Measurements from ENCODE around the gene USHBP1. TPM values are rescaled to one million over a fixed set of nuclear protein-coding genes. Genes with fewer than 3 reads are reported as not detected.

Gene USHBP1
- total and polyA plus RNA-seq, 2 experiments from 2014 or later: not detected

- 7 to 11% methylated on average over 22 to 35 of the region's 46 CpGs for WGBS, 2 experiments (ENCODE audit: low coverage in 1 of 2, low lambda C conversion rate in 2 of 2, missing lambda C conversion rate in 2 of 2)
Measured at GRCh38 chr19:17292301-17293074, 27.9 kb upstream of the USHBP1 start.

GRCh38 chr19:17289489-17289888 lies 24.9 kb upstream of the USHBP1 start:
- no peak overlapping the region for H2AFZ ChIP-seq

More at GRCh38 chr19:17292301-17293074, 27.9 kb upstream of the USHBP1 start:
- no peaks in the 10 kb centered on the region for H3K36me3 ChIP-seq (ENCODE audit: low read depth)
- TF ChIP-seq EZH2phosphoT487 (IDR thresholded peaks at IDR 0.05; ENCODE audit: insufficient read depth, low read depth): no peak
- TF ChIP-seq EZH2 (IDR thresholded peaks at IDR 0.05; ENCODE audit: insufficient read depth, poor library complexity, severe bottlenecking): no peak
- peak overlapping the region; percentile 37 for H3K27ac ChIP-seq
- DNase-seq: peak; percentile 92
- H3K4me1 ChIP-seq (ENCODE audit: insufficient read depth): no peaks in the 10 kb centered on the region
- H3K9me3 ChIP-seq (ENCODE audit: low read depth): no peaks in the 10 kb centered on the region
- in situ Hi-C loops (cut with MboI): no loop called here
- peak overlapping the region; percentile 83 for H3K4me3 ChIP-seq
- H2AFZ ChIP-seq: peak overlapping the region; percentile 99
- H3K79me2 ChIP-seq (ENCODE audit: insufficient read depth): no peaks in the 10 kb centered on the region
- H3K4me2 ChIP-seq (ENCODE audit: unreplicated experiment): peak overlapping the region; percentile 83
- no peaks in the 10 kb centered on the region for H4K20me1 ChIP-seq (ENCODE audit: insufficient read depth)
- H3K9ac ChIP-seq: peak overlapping the region; percentile 64
- peaks cover 6% of the 10 kb centered on the region; the same call in 1 of the 2 replicates for H3F3A ChIP-seq (ENCODE audit: insufficient read depth)
- H3K27me3 ChIP-seq (replicated peaks; ENCODE audit: insufficient read depth): no peaks in the 10 kb centered on the region
- H3K9me2 ChIP-seq (ENCODE audit: insufficient read depth): no peaks in the 10 kb centered on the region

GRCh38 chr19:17286752-17287151 lies 22.2 kb upstream of the USHBP1 start:
- TF ChIP-seq EZH2 (IDR thresholded peaks at IDR 0.05; ENCODE audit: insufficient read depth, poor library complexity, severe bottlenecking): no peak
- TF ChIP-seq EZH2phosphoT487 (IDR thresholded peaks at IDR 0.05; ENCODE audit: insufficient read depth, low read depth): no peak
- H3K27me3 ChIP-seq (replicated peaks; ENCODE audit: insufficient read depth): no peaks in the 10 kb centered on the region
- H3K4me1 ChIP-seq (ENCODE audit: insufficient read depth): no peaks in the 10 kb centered on the region
- no peaks in the 10 kb centered on the region for H3K9me2 ChIP-seq (ENCODE audit: insufficient read depth)
- H4K20me1 ChIP-seq (ENCODE audit: insufficient read depth): no peaks in the 10 kb centered on the region
- no peak for DNase-seq
- H3K79me2 ChIP-seq (ENCODE audit: insufficient read depth): no peaks in the 10 kb centered on the region
- in situ Hi-C loops (cut with MboI): no loop called here
- H3K36me3 ChIP-seq (ENCODE audit: low read depth): no peaks in the 10 kb centered on the region
- H3K4me3 ChIP-seq: no peak overlapping the region
- H3K9me3 ChIP-seq (ENCODE audit: low read depth): no peaks in the 10 kb centered on the region
- no peak overlapping the region for H3K4me2 ChIP-seq (ENCODE audit: unreplicated experiment)
- no peak overlapping the region for H2AFZ ChIP-seq
- H3K27ac ChIP-seq: no peak overlapping the region
- no peak overlapping the region for H3K9ac ChIP-seq
- no peaks in the 10 kb centered on the region for H3F3A ChIP-seq (ENCODE audit: insufficient read depth)
- WGBS, 2 experiments (ENCODE audit: low coverage in 1 of 2, low lambda C conversion rate in 2 of 2, missing lambda C conversion rate in 2 of 2): 88% methylated on average over 9 of the region's 9 CpGs

More at GRCh38 chr19:17289489-17289888, 24.9 kb upstream of the USHBP1 start:
- Histone ChIP-seq H3K9me2 (ENCODE audit: insufficient read depth) (no peaks in the 10 kb centered on the region), H3K4me3 (no peak overlapping the region), H4K20me1 (ENCODE audit: insufficient read depth) (no peaks in the 10 kb centered on the region), H3F3A (ENCODE audit: insufficient read depth) (no peaks in the 10 kb centered on the region), H3K9ac (no peak overlapping the region), H3K9me3 (ENCODE audit: low read depth) (no peaks in the 10 kb centered on the region), H3K27me3 (replicated peaks; ENCODE audit: insufficient read depth) (no peaks in the 10 kb centered on the region), H3K27ac (no peak overlapping the region), H3K79me2 (ENCODE audit: insufficient read depth) (no peaks in the 10 kb centered on the region), H3K4me1 (ENCODE audit: insufficient read depth) (no peaks in the 10 kb centered on the region), H3K4me2 (ENCODE audit: unreplicated experiment) (no peak overlapping the region), H3K36me3 (ENCODE audit: low read depth) (no peaks in the 10 kb centered on the region)
- in situ Hi-C loops (cut with MboI): no loop called here
- TF ChIP-seq EZH2phosphoT487 (IDR thresholded peaks at IDR 0.05; ENCODE audit: insufficient read depth, low read depth) (no peak), EZH2 (IDR thresholded peaks at IDR 0.05; ENCODE audit: insufficient read depth, poor library complexity, severe bottlenecking) (no peak)
- peak; percentile 85 for DNase-seq
- 15 to 29% methylated on average over 12 to 22 of the region's 22 CpGs for WGBS, 2 experiments (ENCODE audit: low coverage in 1 of 2, low lambda C conversion rate in 2 of 2, missing lambda C conversion rate in 2 of 2)

- H3K4me2 ChIP-seq (ENCODE audit: unreplicated experiment): no peak overlapping the region
- H3K9me3 ChIP-seq (ENCODE audit: low read depth): no peaks in the 10 kb centered on the region
- no peaks in the 10 kb centered on the region for H3K36me3 ChIP-seq (ENCODE audit: low read depth)
- H2AFZ ChIP-seq: no peak overlapping the region
- no peaks in the 10 kb centered on the region for H3K27me3 ChIP-seq (replicated peaks; ENCODE audit: insufficient read depth)
- no peak for DNase-seq
- no peak overlapping the region for H3K27ac ChIP-seq
- no peaks in the 10 kb centered on the region for H3K79me2 ChIP-seq (ENCODE audit: insufficient read depth)
- H3K4me3 ChIP-seq: no peak overlapping the region
- H3F3A ChIP-seq (ENCODE audit: insufficient read depth): 0 out of 2 replicates have a peak, but pooled peaks cover 1% of the 10 kb centered on the region
- 88 to 89% methylated on average over 10 to 11 of the region's 11 CpGs for WGBS, 2 experiments (ENCODE audit: low coverage in 1 of 2, low lambda C conversion rate in 2 of 2, missing lambda C conversion rate in 2 of 2)
- H3K4me1 ChIP-seq (ENCODE audit: insufficient read depth): no peaks in the 10 kb centered on the region
- H3K9ac ChIP-seq: no peak overlapping the region
- H4K20me1 ChIP-seq (ENCODE audit: insufficient read depth): no peaks in the 10 kb centered on the region
- H3K9me2 ChIP-seq (ENCODE audit: insufficient read depth): no peaks in the 10 kb centered on the region
- in situ Hi-C loops (cut with MboI): no loop called here
- TF ChIP-seq EZH2phosphoT487 (IDR thresholded peaks at IDR 0.05; ENCODE audit: insufficient read depth, low read depth): no peak
Measured at GRCh38 chr19:17286263-17286662, 21.7 kb upstream of the USHBP1 start.
